Ovary (tissue), 3 donors: ENCODE data around the gene EVA1A.

Experiments
- CTCF ChIP-seq, 3 donors: fragments of 450-650 bp in 2 of 3; fragments of 200-600 bp in 1 of 3; IDR thresholded peaks; one replicate each; pipeline versions ENCODE4 v1.5.1 to v1.8.0; 2016 to 2022; ENCODE audit warnings: antibody characterized with exemption in 3 of 3, mild to moderate bottlenecking in 1 of 3
- EP300 ChIP-seq: sonication (generic); formaldehyde crosslinking; IDR thresholded peaks from one replicate; pipeline ENCODE4 v1.6.1; 2017; ENCODE audit warnings: antibody characterized with exemption
- donor health status: DM: no; HTN: no; CAD: no.

DNA sequence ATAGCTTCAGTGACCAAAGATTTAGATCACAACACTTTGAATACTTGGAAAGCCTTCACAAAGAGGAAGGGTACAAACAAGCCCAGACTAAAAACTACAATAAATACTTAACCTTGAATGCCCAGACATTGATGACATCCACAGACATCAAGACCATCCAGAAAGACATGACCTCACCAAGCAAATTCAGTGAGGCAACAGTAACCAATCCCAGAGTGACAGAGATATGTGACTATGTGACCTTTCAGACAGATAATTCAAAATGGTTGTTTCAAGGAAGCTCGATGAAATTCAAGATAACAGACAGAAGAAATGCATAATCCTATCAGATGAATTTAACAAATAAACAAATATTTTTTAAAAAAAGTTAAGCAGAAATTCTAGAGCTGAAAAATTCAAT is 19.9 kb upstream of the EVA1A start:
- TF ChIP-seq CTCF (IDR thresholded peaks at IDR 0.05) (no peak), EP300 (no peak)
